Measurements from ENCODE around the gene MAPKAP1. TPM values are rescaled to one million over a fixed set of nuclear protein-coding genes. Genes with fewer than 3 reads are reported as not detected.

The MAPKAP1 gene
- total RNA-seq, 1 donor from 2014 or later = 84.9 TPM

DNA sequence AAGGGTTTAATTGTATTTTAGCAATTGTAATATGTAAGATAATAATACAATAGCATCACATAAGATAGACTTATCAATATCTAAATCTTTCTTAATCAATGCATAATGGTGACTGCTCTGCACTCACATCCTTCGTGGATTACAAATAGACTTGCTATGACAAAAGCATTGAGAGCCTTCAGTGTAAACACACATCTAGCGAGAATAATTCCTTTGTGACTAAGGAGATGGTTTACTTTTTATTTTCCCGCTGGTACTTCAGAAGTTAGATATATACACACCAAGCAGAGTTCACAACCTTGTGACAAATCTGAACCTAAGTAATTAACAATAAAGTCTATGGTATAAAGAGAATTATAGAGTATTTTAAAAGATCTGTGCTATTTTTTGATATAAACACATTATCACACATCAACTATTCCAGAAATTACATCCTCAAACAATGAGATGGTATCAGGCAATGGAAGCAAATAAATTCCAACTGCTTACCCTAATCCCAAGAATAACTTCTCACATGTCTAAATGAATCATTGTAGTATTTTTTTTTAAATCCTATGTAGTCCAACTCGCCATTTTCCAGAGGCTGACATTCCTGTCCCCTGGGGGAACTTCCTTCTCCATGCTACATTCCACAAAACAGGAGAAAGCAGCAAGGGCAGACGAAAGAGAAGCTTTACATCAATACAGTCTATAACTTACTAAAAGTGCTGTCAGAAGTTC, 51.2 kb downstream of the MAPKAP1 start:
- Mint-ChIP-seq H3K9me3 (no peaks in the 10 kb centered on the region), H3K36me3 (ENCODE audit: low read depth) (peaks cover 34% of the 10 kb centered on the region), H3K27me3 (no peaks in the 10 kb centered on the region), H3K4me3 (no peak overlapping the region), H3K27ac (no peak overlapping the region), H3K4me1 (peaks cover 31% of the 10 kb centered on the region)
- TF ChIP-seq, protein P1, sequence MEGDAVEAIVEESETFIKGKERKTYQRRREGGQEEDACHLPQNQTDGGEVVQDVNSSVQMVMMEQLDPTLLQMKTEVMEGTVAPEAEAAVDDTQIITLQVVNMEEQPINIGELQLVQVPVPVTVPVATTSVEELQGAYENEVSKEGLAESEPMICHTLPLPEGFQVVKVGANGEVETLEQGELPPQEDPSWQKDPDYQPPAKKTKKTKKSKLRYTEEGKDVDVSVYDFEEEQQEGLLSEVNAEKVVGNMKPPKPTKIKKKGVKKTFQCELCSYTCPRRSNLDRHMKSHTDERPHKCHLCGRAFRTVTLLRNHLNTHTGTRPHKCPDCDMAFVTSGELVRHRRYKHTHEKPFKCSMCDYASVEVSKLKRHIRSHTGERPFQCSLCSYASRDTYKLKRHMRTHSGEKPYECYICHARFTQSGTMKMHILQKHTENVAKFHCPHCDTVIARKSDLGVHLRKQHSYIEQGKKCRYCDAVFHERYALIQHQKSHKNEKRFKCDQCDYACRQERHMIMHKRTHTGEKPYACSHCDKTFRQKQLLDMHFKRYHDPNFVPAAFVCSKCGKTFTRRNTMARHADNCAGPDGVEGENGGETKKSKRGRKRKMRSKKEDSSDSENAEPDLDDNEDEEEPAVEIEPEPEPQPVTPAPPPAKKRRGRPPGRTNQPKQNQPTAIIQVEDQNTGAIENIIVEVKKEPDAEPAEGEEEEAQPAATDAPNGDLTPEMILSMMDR (IDR thresholded peaks at IDR 0.05) = no peak
- ChIA-PET CTCF (no interaction called here), POLR2A (interaction anchor here (0.6 kb wide), 1 partner anchor 136 kb away, joined by 4 read pairs; no protein-coding TSS in a partner anchor)
- intact Hi-C loops (cut with micrococcal nuclease) = no loop called here
- no peak for ATAC-seq (ENCODE audit: low read depth)
- no peak for DNase-seq

DNA sequence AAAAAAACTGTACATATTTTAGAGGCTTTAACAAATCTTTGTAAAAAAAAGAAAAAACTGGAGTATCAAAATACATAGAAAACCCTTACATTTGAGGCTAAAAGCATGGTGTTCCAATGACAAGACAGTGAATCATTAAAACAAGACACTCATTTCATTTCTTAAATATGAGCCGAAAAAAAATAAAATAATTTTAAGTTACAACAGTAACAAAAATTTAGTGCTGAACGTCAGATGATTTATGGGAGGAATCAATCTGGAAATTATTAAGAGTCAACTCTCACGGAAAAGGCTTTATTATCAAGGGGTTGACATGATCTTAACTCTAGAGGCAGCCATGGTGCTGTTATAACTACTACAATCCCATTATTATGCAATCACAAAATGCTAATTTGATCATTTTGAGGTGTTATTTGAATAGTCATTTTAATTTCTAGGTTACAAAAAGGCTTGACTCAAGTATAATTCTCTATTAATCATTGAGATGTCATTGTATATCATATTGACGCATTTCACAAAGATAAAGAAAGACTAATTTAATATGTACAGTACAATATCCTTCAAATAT, 51.9 kb downstream of the MAPKAP1 start:
- Mint-ChIP-seq H3K27ac (no peak overlapping the region), H3K4me1 (peaks cover 38% of the 10 kb centered on the region), H3K9me3 (no peaks in the 10 kb centered on the region), H3K36me3 (ENCODE audit: low read depth) (peaks cover 35% of the 10 kb centered on the region), H3K4me3 (no peak overlapping the region), H3K27me3 (no peaks in the 10 kb centered on the region)
- POLR2A ChIA-PET = no interaction called here
- no peak for DNase-seq
- ATAC-seq (ENCODE audit: low read depth) = no peak
- CTCF ChIA-PET = no interaction called here
- TF ChIP-seq, protein P1 (IDR thresholded peaks at IDR 0.05) = no peak
- intact Hi-C loops (cut with micrococcal nuclease) = no loop called here

DNA sequence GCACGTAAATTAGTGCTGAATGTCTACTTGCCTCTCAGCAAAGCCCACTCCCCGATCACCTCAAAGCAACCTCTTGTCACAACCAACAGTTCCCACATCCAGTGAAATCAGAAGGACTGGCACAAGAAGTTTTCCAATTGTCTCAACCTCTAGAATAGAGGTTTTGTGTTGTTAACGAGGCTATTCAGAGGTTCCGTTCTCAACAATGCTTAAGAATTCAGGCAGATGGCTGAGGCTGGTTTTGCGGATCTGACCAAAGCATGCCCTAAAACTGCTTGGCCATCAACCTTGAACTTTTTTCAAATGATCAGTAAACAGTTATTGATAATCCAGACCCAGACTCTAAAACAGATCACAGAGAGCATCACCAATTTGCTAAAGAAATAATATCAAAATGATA, 52.9 kb downstream of the MAPKAP1 start:
- Mint-ChIP-seq H3K36me3 (ENCODE audit: low read depth) (peaks cover 37% of the 10 kb centered on the region), H3K9me3 (no peaks in the 10 kb centered on the region), H3K4me3 (no peak overlapping the region), H3K4me1 (peaks cover 49% of the 10 kb centered on the region), H3K27ac (peak overlapping the region; percentile 13), H3K27me3 (no peaks in the 10 kb centered on the region)
- ChIA-PET POLR2A (no interaction called here), CTCF (no interaction called here)
- ATAC-seq (ENCODE audit: low read depth) = no peak
- intact Hi-C loops (cut with micrococcal nuclease) = loop anchor here (5.0 kb wide), 1 partner anchor 92 kb away; no protein-coding TSS in a partner anchor
- DNase-seq = no peak
- TF ChIP-seq, protein P1 (IDR thresholded peaks at IDR 0.05) = no peak

DNA sequence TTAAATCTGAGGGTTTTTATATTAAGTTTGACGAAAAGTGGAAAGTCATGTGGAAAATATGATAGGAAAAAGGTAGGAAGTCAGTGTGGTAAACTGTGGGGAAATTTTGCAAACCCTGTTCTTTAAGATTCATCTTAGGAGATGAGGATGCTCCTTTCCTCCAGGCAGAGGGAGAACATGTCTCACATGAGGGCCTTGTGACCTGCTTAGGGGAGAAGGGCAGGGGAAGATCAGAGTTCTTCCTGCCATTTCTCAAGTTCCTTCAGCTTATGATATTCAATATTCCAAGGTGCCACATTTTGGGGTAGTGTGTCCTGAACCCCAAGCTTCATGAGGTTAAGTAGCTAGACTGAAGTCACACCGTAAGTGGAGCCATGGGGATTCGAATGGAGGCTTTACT, 53.7 kb downstream of the MAPKAP1 start:
- DNase-seq (no peak), ATAC-seq (ENCODE audit: low read depth) (no peak)
- H3K27me3 Mint-ChIP-seq = no peaks in the 10 kb centered on the region
- H3K36me3 Mint-ChIP-seq (ENCODE audit: low read depth) = peaks cover 37% of the 10 kb centered on the region
- H3K27ac Mint-ChIP-seq = peak overlapping the region; percentile 15
- CTCF ChIA-PET = no interaction called here
- intact Hi-C loops (cut with micrococcal nuclease) = loop anchor here (5.0 kb wide), 1 partner anchor 91 kb away; no protein-coding TSS in a partner anchor
- TF ChIP-seq, protein P1 (IDR thresholded peaks at IDR 0.05) = no peak
- peaks cover 56% of the 10 kb centered on the region for H3K4me1 Mint-ChIP-seq
- no peaks in the 10 kb centered on the region for H3K9me3 Mint-ChIP-seq
- no peak overlapping the region for H3K4me3 Mint-ChIP-seq
- POLR2A ChIA-PET = no interaction called here

DNA sequence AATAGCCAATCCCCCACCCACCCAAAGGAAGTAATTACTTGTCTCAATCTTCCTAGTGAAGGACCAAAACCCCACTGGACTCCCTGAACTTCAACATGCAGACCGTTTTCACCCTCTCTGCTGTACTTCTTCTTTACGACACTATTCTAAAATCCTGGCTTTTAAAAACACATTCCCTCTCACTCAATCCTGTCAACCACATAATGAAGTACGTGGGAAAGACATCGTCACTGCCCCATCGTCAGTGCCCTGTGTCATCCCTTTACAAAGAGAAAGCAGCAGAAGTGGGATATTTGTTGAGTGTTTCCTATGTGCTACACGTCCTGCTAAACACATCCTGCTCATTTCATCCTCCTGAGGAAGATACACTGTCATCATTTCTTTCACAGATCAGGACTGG, 54.2 kb downstream of the MAPKAP1 start:
- Mint-ChIP-seq H3K4me3 (no peak overlapping the region), H3K27me3 (no peaks in the 10 kb centered on the region), H3K36me3 (ENCODE audit: low read depth) (peaks cover 33% of the 10 kb centered on the region), H3K4me1 (peaks cover 61% of the 10 kb centered on the region), H3K9me3 (no peaks in the 10 kb centered on the region), H3K27ac (peak overlapping the region; percentile 15)
- ChIA-PET POLR2A (interaction anchor here (0.5 to 3.7 kb wide), 3 partner anchors 20 to 994 kb away, joined by 3 to 24 read pairs (median 3); partner anchors contain the start of gene MAPKAP1), CTCF (no interaction called here)
- intact Hi-C loops (cut with micrococcal nuclease) = loop anchor here (5.0 kb wide), 1 partner anchor 90 kb away; no protein-coding TSS in a partner anchor
- TF ChIP-seq, protein P1 (IDR thresholded peaks at IDR 0.05) = no peak
- no peak for ATAC-seq (ENCODE audit: low read depth)
- no peak for DNase-seq
